T-helper 2 cell treated with Interferon-gamma antibody and Interleukin-4, amounts not matched to agents 100 ng/mL and 5 ng/mL, for 36 hours (primary cell): ENCODE results near the gene DGCR2. TPM values are rescaled to one million over a fixed set of nuclear protein-coding genes. Genes with fewer than 3 reads are reported as not detected.

ENCODE experiments used
- intact Hi-C: fragments of 100-400 bp; cut with micrococcal nuclease; formaldehyde crosslinking; loops from one replicate; pipeline ENCODE4 v1.15.1; 2023
- total RNA-seq: library from RNA; stranded (reverse); gene quantifications from 2 replicates; pipeline ENCODE4 v1.2.3, GENCODE V29; 2022

The DGCR2 gene
- total RNA-seq, 1 donor from 2014 or later, result 31.7 TPM

DNA sequence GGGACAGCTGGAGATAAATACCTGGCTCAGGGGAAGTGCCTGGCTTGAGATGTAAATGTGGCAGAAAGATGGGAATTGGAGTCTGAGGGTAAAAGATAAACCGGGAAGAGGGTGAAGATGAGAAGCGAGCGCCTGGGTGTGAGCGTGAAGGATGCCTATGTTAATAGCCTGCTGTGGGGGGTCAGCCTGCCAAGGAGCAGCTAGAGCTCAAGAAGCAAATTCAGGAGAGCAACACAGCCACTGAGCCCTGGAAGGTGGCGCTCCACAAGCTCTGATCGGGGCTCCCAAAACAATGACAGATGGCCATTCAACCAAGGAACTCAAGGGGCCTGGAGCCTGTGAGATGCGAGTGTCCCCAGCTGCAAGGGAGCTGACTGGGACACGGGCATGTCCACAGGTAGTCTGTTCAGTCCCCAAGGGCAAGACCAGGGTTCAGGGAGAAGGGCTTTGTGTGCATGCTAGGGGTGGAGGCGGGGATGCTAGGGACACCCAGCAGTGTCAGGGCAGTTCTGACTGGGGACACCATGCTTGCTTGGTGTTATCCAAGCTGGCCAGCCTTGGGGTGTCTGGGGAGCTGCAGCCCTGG is 25.1 kb upstream of the DGCR2 start:
- intact Hi-C loops, result no loop called here

DNA sequence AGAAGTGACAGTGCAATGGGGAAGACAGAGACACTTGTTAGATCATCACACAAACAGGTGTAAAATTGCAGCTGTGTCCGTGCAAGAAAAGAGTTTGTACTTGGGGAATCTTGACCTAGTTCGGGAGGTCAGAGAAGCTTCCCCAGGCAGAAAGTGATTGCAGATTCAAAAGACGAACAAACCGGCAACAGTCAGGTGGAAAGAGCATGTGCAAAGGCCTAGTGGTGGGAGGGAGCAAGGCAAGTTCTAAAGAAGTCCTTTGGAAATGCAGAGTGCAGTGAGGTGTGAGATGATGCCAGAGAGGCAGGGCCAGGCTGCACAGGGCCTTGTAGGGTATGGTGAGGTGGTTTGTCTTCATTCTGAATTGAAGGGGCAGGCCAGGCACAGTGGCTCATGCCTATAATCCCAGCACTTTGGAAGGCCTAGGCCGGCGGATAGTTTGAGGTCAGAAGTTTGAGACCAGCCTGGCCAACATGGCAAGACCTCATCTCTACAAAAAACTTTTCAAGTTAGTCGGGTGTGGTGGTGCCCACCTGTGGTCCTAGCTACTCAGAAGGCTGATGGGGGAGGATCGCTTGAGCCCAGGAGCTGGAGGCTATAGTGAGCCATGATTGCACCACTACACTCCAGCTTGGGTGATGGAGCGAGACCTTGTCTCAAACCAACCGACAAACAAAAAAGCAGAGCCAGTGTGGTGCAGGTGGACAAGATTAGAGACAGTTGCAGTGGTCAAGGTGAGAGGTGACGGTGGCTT is 24.2 kb upstream of the DGCR2 start:
- intact Hi-C loops, result no loop called here

DNA sequence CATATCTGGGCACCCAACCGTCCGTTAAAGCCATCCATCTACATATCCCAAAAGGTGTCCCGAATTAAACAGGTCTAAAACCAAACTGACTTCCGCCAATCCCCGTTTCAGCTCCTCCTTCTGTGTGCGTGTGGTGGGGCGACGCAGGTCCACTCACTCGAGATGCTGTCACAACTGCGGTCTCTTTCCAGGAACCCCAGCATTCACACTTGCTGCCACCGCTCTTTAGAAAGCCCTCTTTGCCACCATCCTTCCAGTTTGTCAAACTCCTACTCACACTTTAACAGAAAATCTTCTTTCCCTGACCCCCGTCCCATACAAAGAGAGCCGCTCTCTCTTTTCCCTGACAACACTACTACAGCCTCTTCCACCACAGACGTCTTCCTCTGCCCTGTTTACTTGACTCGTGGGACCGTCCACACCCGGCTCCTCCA is 21.8 kb upstream of the DGCR2 start:
- intact Hi-C loops, result loop anchor here (1.0 kb wide), 5 partner anchors 22 to 335 kb away; partner anchors contain the start of genes C22orf39, CDC45, DGCR2 and SLC25A1

DNA sequence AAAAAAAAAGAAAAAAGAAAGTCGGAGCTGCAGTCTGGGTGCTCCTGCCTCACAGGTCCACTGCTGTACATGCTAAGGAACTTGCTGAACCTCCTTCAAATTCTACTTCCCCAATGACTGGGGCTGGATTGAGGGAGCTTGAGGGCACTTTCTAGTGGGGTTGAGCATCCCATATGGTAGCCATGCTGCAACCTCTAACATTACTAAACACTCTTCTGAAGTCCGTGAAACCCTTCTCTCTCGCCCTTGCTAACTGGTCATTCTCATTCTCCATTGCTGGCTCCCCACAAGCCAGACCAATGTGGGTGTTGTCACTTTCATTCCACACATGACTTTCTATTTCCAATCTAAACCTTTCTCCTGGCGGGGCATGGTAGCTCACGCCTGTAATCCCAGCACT is 21.0 kb upstream of the DGCR2 start:
- intact Hi-C loops, result no loop called here

DNA sequence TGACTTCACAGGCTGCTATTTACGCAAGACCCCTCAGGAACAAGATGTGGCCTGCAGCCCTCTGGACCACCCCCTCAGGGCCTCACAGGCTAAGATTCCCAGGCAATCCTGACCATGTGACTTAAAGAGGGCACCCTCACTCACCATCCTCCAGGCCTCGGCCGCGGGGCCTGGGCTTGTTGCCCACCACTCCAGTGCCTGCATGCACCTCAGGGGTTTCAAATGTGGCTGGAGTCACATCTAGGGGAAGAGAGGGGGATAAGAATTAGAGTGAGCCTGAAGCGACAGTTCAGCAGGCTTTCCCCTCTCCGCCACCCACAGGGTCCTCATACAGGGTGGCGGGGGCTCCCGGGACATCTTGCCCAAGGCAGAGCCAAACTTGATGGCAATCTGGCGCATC is 20.2 kb upstream of the DGCR2 start:
- intact Hi-C loops, result no loop called here

DNA sequence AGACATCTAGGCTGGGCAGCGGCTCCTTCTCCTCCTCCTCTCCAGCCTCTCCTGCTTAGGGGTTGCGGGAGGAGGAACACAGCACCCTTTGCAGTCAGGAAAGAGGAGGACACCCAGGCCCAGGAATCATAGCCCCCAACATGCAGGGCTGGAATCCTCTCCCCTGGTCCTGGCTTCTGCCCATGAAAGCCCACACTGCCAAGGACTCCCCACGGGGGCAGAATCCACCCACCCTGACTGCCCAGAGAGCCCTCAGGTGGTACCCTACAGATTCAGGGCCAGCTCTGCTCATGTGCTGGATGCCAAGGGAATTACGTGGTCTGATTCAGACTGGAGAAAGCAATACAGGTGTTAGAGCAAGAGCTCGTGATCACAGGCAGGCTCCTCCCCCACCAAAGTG is 17.8 kb upstream of the DGCR2 start:
- intact Hi-C loops, result no loop called here

DNA sequence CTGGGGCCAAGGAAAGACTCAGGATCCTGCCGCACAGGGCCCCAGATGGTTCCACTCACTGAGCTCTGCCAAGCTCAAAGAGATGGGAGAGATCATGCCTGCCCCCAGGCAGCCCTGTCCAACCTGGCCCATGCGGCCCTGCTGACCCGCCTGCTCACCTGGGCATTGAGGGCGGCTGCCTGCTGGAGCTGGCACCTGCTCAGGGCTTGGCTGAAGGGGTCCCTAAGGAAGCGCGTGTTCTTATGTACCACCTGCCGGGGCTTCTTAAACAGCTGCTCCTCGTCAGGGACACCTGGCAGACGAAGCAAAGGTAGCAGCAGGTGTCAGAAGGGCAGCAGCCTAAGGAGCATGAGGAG is 16.8 kb upstream of the DGCR2 start:
- intact Hi-C loops, result no loop called here

DNA sequence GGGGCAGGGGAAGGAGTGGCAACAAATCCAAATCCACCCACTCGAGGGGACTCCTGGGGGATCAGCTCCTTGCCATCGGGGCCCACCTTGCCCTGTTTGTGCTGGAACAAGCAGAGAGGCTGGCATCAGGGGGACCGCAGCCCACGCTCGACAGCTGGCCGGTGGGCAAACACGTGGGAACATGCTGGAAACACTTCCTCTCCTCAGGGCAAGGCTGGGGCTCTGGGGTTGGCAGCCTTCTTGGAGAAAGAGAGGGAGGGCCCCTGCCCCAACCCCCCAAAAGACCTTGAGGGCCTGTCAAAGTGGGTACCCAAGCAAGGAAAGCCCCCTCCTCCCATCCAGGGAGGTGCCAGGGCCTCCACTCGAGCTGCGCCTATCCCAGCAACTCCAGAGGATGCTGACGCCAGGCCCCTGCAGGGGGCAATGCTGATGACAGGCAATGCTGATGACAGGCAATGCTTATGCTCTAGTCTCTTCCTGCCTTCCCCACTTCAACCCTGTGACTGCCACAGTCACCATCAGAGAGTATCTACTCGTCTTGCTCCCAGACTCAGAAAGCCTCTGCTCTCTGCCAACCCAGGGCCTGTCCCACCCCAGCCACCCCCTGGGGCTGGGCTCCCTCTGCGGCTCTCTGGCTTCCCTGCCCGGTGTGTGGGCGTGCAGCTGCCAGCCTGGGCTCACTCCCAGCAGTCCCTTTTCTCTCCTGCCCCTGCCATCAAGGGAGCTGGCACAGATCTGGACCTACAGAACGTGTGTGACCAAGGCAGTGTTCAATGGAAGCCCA is 16.2 kb upstream of the DGCR2 start:
- intact Hi-C loops, result no loop called here

DNA sequence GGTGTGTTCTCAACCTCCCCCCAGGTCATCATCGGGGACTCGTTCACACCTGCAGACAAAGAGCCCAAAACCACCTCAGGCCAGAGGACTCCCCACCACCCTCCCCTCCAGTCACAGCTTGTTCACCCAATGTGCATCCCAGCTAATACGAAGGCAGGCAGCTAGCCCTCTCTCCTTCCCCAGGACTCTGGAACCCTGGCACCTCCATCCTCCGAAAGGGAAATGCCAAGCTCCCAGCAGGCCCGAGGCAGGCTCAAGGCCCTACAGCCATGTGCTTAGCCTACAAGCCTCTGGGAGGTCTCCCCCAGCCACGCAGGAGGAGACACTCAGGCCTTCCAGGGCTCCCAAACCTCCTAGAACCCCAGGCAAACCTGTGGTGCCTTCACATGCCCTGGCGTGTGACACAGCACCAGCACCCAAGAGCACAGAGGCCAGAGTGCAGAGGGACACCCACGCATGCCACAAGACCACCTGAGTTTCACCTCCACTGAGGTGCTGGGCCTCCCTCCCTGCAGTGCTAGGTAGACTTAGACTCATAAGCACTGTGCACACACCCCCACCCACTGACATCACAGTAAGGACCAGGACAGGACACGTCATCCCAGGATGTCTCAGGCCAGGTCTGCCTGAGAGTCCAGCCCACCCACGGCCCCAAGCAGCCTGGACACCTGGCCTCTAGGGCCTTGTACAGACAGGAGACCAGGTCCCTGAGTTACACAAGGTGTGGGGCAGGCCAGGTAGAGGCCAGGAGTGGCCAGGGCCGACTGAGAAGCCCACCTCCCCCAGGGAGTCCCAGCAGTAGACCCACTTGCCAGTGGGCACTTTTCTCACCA is 15.4 kb upstream of the DGCR2 start:
- intact Hi-C loops, result no loop called here

DNA sequence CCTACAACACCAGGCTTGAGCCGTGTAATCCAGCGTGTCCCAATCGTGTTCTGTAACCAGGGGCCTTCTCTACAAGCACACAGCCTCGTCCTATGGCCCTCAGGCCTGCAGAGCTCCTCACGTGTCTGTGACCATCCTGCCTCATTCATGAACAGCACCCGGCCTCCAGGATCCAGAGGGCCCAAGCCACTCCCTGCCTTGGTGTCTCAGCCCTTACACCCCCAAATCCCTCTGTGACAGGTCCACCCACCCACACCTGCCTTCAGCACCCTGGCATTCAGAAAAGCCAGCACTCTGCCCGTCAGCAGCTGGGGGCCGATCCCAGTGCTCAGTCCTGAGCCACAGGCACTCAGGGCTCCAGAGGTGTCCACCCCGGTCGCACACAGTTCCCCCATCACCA is 14.7 kb upstream of the DGCR2 start:
- intact Hi-C loops, result no loop called here

DNA sequence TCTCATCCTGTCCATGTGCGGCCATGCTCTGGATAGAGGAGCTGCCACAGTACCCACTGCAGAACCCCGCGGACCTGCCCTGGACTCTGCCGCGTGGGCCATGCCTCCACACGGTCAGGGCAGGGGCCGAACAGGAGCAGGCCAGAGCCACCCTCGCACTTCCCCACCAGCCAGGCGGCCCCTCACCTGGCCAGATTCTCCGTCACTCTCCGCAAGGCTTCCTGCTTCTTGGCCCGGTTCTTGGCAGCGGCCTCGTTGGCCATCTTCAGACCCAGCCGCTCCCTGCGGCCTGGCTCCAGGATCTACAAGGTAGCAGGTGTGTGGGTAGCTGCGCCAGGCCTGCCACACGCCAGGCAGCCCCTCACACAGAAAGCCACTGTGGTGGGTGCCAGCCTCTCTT is 12.7 kb upstream of the DGCR2 start:
- intact Hi-C loops, result no loop called here

DNA sequence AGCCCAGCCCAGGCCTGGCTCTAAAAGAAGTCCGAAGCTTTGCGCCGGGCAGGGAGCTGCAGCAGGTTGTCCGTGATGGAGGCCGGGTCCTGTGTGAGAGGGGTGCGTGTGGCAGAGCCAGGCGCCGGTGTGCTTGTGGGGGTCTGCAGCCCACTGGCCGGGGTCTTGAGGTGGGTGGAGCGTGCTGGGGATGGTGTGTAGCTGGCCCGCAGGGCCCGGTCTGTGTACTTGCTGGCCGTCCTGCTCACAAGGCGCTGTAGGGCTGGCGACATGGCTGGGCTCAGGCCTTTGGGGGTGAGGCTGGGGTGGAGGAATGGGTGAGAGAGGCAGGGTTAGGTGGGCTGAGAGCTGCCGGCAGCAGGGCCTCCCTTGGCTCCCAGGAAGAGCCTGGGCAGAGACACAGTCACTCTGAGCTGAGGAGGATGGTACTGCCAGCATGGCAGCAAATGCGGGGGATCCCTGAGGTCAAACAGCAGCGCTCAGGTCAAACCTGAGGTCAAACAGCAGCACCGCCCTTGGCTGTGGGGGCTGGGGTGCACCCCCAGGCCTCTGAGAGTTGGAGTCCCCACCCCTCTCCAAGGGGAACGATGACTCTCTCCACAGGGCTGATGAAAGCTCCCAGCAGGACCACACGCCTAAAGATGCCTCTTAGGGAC is 12.1 kb upstream of the DGCR2 start:
- intact Hi-C loops, result no loop called here

DNA sequence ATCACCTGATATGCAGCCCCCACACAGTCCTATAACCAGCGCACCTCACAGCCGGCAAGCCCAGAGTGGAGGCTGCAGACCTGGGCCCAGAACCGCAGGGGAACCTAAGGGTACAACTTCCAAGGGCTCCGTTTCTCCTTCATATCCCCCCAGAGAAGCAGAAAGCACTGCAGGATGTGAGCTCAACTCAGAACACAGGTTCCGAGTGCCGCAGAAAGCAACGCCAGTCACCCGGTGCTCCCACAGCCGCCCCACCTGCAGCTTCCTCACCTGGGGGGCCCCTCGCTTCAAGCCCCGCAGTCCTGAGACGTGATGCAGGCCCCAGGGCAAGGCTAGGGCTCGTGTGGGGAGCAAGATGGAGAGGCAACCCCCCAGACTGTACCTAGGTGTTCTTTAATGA is 11.3 kb upstream of the DGCR2 start:
- intact Hi-C loops, result no loop called here

DNA sequence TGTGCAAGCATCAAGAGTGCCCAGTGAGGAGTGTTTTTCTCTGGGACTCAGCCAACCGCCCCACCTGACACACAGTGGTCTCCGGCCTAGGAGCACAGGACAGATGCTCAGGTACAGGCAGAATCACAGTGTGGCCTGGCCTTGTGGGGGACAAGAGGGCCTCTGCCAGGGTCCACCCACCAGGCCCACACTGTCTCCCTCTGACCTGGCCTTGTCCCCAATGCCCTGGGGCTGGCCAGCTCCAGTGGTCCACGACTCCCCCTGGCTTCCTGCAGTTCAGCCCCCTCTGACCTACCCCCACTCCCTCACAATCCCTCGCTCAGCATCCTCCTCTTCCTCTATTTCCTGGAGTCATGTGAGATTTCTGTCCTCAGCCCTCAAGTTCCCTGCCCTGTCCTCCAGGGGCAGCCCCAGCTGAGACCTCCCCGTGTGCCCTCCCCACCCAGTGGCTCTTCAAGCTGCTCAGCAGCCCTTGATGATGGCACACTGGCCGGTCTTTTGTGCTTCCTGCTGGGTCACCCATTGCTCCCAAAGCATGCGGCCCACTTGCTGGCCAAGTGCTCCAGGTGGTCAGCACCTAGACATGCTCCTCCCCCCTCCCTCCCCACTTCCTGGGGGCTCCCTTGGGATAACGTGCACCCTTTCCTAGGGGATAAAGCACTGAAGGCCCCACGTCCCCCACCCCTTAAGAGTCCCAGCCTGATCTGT is 10.6 kb upstream of the DGCR2 start:
- intact Hi-C loops, result no loop called here

DNA sequence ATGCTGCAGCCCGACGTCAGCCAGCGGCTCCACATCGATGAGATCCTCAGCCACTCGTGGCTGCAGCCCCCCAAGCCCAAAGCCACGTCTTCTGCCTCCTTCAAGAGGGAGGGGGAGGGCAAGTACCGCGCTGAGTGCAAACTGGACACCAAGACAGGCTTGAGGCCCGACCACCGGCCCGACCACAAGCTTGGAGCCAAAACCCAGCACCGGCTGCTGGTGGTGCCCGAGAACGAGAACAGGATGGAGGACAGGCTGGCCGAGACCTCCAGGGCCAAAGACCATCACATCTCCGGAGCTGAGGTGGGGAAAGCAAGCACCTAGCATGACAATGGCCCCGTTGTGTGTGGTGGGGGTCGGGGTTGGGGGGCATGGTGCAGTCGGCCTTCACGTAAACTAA is 9.9 kb upstream of the DGCR2 start:
- intact Hi-C loops, result no loop called here

DNA sequence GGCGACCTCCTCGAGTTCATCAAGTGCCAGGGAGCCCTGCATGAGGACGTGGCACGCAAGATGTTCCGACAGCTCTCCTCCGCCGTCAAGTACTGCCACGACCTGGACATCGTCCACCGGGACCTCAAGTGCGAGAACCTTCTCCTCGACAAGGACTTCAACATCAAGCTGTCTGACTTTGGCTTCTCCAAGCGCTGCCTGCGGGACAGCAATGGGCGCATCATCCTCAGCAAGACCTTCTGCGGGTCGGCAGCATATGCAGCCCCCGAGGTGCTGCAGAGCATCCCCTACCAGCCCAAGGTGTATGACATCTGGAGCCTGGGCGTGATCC is 9.4 kb upstream of the DGCR2 start:
- intact Hi-C loops, result no loop called here

DNA sequence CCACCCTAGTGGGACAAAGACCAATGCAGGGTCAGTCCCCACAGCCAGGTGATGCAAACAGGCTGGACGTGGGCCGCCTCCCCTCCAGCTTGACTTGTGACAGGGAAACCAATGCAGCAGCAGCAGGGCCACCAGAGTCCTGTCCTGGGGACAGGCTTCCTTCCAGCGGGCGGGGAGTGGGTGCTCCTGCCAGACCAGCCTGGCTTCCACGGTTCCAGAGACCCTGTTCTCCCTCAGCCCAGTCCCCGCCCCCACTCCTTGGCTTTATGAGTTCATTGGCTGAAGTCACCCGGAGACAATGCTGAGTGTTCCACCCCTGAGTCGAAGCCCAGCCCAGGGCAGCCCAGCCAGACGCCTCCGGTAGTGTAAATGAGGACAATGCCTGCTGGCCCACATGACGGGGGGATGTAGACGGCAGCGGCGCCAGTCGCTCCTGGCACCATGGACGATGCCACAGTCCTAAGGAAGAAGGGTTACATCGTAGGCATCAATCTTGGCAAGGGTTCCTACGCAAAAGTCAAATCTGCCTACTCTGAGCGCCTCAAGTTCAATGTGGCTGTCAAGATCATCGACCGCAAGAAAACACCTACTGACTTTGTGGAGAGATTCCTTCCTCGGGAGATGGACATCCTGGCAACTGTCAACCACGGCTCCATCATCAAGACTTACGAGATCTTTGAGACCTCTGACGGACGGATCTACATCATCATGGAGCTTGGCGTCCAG is 8.9 kb upstream of the DGCR2 start, which contains the start of gene TSSK2:
Gene TSSK2, plus strand, starts transcription at position 350 of the 726 bp plus-strand sequence. Its CDS starts 92 bp downstream, at position 442.
- intact Hi-C loops, result no loop called here

DNA sequence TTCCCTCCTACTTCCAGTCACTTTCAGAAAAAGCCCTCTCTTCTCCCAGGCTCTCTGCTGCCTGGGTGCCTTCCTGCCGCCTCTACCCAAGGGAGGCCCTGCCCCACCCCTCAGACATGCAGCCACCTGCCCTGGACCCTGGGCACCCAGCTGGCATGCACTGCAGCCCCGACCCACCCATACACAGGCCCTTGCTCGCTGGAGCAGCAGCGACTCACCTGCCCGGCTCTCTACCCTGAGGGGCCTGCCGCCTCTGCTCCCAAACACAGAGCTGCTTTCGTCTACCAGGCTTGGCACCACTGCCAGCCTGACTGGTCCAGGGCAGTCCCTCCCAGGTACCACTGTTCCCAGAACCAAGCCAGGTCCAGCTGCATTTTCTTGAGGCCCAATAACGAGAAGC is 7.7 kb upstream of the DGCR2 start:
- intact Hi-C loops, result no loop called here

DNA sequence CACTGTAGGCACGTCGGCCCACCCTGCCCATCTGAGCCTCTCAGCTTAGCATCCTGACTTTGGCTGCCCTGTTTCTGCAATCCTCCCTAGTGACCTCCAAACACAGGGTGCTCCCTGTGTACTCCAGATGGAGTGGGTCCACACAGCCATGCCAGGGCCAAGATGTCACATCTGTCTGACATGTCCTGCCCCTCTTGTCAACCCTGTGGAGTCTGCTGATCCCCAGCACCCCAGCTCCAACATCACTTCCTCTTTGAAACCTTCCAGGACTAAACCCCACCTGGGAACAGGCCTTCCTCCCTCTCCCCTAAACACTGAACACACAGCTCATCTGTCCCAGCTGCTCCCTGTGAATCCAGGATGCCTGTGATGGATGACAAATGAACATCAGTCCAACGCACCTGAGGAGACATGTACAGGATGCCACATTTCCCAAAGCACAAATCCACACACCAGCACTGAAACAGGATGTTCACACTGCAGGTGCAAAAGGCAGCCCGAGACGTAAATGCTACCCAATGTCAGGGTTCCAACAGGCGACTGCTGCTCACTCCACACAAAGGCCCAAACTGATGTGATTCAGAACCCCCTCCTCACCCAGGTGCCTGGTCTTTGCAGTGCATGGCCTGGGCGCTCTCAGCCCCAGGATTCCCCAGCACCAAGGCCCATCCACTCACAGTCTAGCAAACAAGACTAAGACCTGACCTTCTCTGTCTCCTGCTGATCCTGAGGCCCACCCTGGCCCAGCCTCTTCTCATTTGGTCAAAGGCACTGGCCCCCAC is 6.9 kb upstream of the DGCR2 start:
- intact Hi-C loops, result no loop called here
